ENCODE results near the gene PTPN7. TPM values are rescaled to one million over a fixed set of nuclear protein-coding genes. Genes with fewer than 3 reads are reported as not detected.

PTPN7 gene
- total and polyA plus RNA-seq, 10 of the 15 experiments (the other 5 are each of a cell fraction or from before 2014, with no cell fraction given) = 7.9 to 117 (median 102) TPM

DNA sequence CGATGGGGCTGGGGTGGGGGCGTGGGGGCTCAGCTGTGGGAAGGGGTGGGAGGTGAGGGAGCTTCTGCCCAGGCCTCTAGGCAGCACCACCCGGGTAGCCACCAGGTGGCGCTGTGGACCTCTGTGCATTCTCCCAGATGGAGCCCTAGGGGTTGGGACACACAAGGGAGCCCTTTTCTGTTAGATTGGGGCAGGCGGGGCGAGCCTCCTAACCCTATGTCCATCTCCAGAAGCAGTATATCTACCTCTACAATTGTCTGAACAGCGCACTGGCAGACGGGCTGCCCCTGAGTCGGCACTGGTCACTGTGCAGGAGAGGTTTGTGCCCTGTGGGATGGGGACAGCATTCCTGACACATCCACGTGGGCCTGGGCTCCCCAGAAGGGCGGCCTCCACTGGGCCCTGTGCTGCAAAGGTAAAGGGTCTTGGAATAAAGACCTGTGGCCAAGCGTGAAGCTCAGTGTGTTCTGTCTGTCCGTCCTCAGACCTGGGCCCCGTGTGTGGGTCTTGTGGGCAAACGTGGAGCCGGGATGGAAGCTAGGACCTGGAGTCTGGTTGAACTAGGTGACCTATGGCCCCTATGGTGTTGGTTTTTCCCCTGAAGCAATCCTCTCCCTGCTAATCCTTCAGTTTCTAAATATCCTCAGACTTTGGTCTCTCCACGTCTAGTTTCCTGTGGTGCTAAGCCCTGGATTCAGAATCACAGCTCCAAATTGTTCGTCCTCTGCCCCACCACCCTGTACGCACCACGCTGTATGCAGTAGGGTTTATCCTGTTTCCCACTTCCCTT lies 28.8 kb upstream of the PTPN7 start:
- Histone ChIP-seq H3K9ac (ENCODE audit: control insufficient read depth, insufficient read depth, low read length) (no peak overlapping the region), H3K36me3 (ENCODE audit: control insufficient read depth in 2 of 2, insufficient read depth in 2 of 2, low read length in 1 of 2) (no peaks in the 10 kb centered on the region), H3K79me2 (ENCODE audit: control insufficient read depth, insufficient read depth, low read length) (no peaks in the 10 kb centered on the region), H4K20me1 (ENCODE audit: control insufficient read depth, insufficient read depth) (no peaks in the 10 kb centered on the region), H3K27ac (ENCODE audit: control insufficient read depth, insufficient read depth) (no peak overlapping the region), H3K9me3 (replicated peaks; ENCODE audit: control insufficient read depth, insufficient read depth, low read length) (no peaks in the 10 kb centered on the region), H3K4me3 (no peak overlapping the region), H3K4me2 (ENCODE audit: control insufficient read depth, insufficient read depth) (no peak overlapping the region), H3K27me3 (replicated peaks in 1 of 2; ENCODE audit: control insufficient read depth in 2 of 2, insufficient read depth in 2 of 2, low read length in 1 of 2) (peaks cover 4 to 6% of the 10 kb centered on the region in 2 experiments), H2AFZ (ENCODE audit: control insufficient read depth, low read depth, low read length) (no peak overlapping the region), H3K4me1 (ENCODE audit: control insufficient read depth, insufficient read depth, low read length) (no peaks in the 10 kb centered on the region)
- POLR2A ChIA-PET = interaction anchor here (1.3 kb wide), 1 partner anchor 27 kb away, joined by 4 read pairs; no protein-coding TSS in a partner anchor
- no TSS peak for BruUV-seq (replicated peaks)
- WGBS (ENCODE audit: insufficient coverage, insufficient replicate concordance, low lambda C conversion rate, missing lambda C conversion rate) = 35% methylated on average over 18 of the region's 20 CpGs
- SMC1A ChIA-PET (ENCODE audit: uncharacterized antibody, unreplicated experiment) = interaction anchor here (0.6 to 2.9 kb wide), 10 partner anchors 9 to 134 kb away, joined by 3 to 19 read pairs (median 4); partner anchors contain the start of gene PTPN7
- RAD21 ChIA-PET (ENCODE audit: unreplicated experiment) = interaction anchor here (0.6 to 2.6 kb wide), 9 partner anchors 11 to 530 kb away, joined by 3 to 19 read pairs (median 4); partner anchors contain the start of genes PTPN7 and UBE2T
- peak; percentile 80 for ATAC-seq
- CTCF ChIA-PET = interaction anchor here (0.6 to 12.4 kb wide), 25 partner anchors 9 to 536 kb away, joined by 3 to 171 read pairs (median 5); partner anchors contain the start of genes PTPN7 and UBE2T
- no peak for DNase-seq (ENCODE audit: low read depth, low spot score)
- in situ Hi-C loops (cut with MboI) = loop anchor here (5.0 kb wide), 1 partner anchor 123 kb away; no protein-coding TSS in a partner anchor
- intact Hi-C loops (cut with micrococcal nuclease; ENCODE audit: unreplicated experiment) = no loop called here
- FAIRE-seq = peak; percentile 94
- TF ChIP-seq YY1 (IDR thresholded peaks at IDR 0.05; ENCODE audit: low read depth, low read length) = 0 out of 2 replicates have a peak, but pooled peaks have one; percentile 23
- no peak for TF ChIP-seq MEF2A (IDR thresholded peaks at IDR 0.05; ENCODE audit: insufficient read depth, low read depth, low read length)
- no peak for TF ChIP-seq RFX5 (IDR thresholded peaks at IDR 0.05; ENCODE audit: low read depth, low read length)
- TF ChIP-seq BMI1 (IDR thresholded peaks at IDR 0.05; ENCODE audit: borderline replicate concordance) = no peak
- TF ChIP-seq, protein P1, sequence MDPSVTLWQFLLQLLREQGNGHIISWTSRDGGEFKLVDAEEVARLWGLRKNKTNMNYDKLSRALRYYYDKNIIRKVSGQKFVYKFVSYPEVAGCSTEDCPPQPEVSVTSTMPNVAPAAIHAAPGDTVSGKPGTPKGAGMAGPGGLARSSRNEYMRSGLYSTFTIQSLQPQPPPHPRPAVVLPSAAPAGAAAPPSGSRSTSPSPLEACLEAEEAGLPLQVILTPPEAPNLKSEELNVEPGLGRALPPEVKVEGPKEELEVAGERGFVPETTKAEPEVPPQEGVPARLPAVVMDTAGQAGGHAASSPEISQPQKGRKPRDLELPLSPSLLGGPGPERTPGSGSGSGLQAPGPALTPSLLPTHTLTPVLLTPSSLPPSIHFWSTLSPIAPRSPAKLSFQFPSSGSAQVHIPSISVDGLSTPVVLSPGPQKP (IDR thresholded peaks at IDR 0.05; ENCODE audit: low read depth, low read length) = no peak
- TF ChIP-seq, protein P2, sequence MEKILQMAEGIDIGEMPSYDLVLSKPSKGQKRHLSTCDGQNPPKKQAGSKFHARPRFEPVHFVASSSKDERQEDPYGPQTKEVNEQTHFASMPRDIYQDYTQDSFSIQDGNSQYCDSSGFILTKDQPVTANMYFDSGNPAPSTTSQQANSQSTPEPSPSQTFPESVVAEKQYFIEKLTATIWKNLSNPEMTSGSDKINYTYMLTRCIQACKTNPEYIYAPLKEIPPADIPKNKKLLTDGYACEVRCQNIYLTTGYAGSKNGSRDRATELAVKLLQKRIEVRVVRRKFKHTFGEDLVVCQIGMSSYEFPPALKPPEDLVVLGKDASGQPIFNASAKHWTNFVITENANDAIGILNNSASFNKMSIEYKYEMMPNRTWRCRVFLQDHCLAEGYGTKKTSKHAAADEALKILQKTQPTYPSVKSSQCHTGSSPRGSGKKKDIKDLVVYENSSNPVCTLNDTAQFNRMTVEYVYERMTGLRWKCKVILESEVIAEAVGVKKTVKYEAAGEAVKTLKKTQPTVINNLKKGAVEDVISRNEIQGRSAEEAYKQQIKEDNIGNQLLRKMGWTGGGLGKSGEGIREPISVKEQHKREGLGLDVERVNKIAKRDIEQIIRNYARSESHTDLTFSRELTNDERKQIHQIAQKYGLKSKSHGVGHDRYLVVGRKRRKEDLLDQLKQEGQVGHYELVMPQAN (conservative IDR thresholded peaks at IDR 0.05) = no peak
- TF ChIP-seq CHD2 (IDR thresholded peaks at IDR 0.05; ENCODE audit: borderline replicate concordance, low read depth, low read length) = no peak
- TF ChIP-seq RELA (IDR thresholded peaks at IDR 0.05; ENCODE audit: borderline replicate concordance, partially characterized antibody) = no peak
- no peak for TF ChIP-seq SP1 (IDR thresholded peaks at IDR 0.05; ENCODE audit: low read depth, low read length)
- no peak for TF ChIP-seq EGR1 (IDR thresholded peaks at IDR 0.05; ENCODE audit: borderline replicate concordance in 1 of 2, low read depth in 2 of 2, low read length in 2 of 2)
- no peak for TF ChIP-seq PAX5 (IDR thresholded peaks at IDR 0.05; ENCODE audit: borderline replicate concordance, low read depth, low read length)
- no peak for TF ChIP-seq BACH1 (IDR thresholded peaks at IDR 0.05; ENCODE audit: borderline replicate concordance)
- TF ChIP-seq TCF12 (IDR thresholded peaks at IDR 0.05; ENCODE audit: low read depth, low read length) = no peak
- TF ChIP-seq, protein P3, sequence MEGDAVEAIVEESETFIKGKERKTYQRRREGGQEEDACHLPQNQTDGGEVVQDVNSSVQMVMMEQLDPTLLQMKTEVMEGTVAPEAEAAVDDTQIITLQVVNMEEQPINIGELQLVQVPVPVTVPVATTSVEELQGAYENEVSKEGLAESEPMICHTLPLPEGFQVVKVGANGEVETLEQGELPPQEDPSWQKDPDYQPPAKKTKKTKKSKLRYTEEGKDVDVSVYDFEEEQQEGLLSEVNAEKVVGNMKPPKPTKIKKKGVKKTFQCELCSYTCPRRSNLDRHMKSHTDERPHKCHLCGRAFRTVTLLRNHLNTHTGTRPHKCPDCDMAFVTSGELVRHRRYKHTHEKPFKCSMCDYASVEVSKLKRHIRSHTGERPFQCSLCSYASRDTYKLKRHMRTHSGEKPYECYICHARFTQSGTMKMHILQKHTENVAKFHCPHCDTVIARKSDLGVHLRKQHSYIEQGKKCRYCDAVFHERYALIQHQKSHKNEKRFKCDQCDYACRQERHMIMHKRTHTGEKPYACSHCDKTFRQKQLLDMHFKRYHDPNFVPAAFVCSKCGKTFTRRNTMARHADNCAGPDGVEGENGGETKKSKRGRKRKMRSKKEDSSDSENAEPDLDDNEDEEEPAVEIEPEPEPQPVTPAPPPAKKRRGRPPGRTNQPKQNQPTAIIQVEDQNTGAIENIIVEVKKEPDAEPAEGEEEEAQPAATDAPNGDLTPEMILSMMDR (IDR thresholded peaks at IDR 0.05 in 2 of 3, conservative IDR thresholded peaks at IDR 0.05 in 1 of 3; ENCODE audit: control insufficient read depth in 2 of 3, extremely low read depth in 1 of 3, insufficient read depth in 1 of 3, low read depth in 3 of 3, low read length in 3 of 3) = peak; percentile 59 to 84 (median 60)
- no peak for TF ChIP-seq SIN3A (IDR thresholded peaks at IDR 0.05; ENCODE audit: low read depth, low read length)
- TF ChIP-seq RAD21 (IDR thresholded peaks at IDR 0.05; ENCODE audit: insufficient read depth, low read depth, low read length) = peak; percentile 43
- no peak for TF ChIP-seq NFXL1 (IDR thresholded peaks at IDR 0.05; ENCODE audit: borderline replicate concordance)
